Ascending aorta (tissue), 2 donors: Measurements from ENCODE around the gene WDR38. TPM values are rescaled to one million over a fixed set of nuclear protein-coding genes. Genes with fewer than 3 reads are reported as not detected.

Source experiments
- DNase-seq, 2 donors: peaks; one replicate each; pipeline ENCODE4 v3.0.0-alpha.2; 2019; ENCODE audit warnings: low spot score in 2 of 2
- H3K27ac ChIP-seq, 2 donors: fragments of 200-600 bp; sonication (generic); one replicate each; pipeline ENCODE4 v1.5.1; 2016 to 2017; ENCODE audit warnings: mild to moderate bottlenecking in 1 of 2
- H3K27me3 ChIP-seq: fragments of 200-600 bp; sonication (generic); one replicate; pipeline ENCODE4 v1.5.1; 2017
- H3K36me3 ChIP-seq, 2 donors: fragments of 200-600 bp; sonication (generic); one replicate each; pipeline ENCODE4 v1.5.1; 2016
- H3K4me1 ChIP-seq, 2 donors: fragments of 200-600 bp; sonication (generic); one replicate each; pipeline ENCODE4 v1.5.1; 2016 to 2017; ENCODE audit warnings: mild to moderate bottlenecking in 1 of 2
- H3K4me3 ChIP-seq, 2 donors: fragments of 200-600 bp; sonication (generic); one replicate each; pipeline ENCODE4 v1.5.1; 2016 to 2017; ENCODE audit warnings: mild to moderate bottlenecking in 1 of 2
- H3K9me3 ChIP-seq, 2 donors: fragments of 200-600 bp; sonication (generic); one replicate each; pipeline ENCODE4 v1.5.1; 2016
- intact Hi-C: fragments of 100-400 bp; cut with DNase I; formaldehyde crosslinking; loops from one replicate; pipeline ENCODE4 v1.15.1; 2023
- total RNA-seq: library from RNA; depleted of rRNA; stranded (reverse); fragments of >200 nt; gene quantifications from one replicate; pipeline ENCODE4 v1.1.0, GENCODE V29; 2016
- TF ChIP-seq, protein P1 (sequence below), 3 experiments: fragments of 200-600 bp in 2 of 3; fragments of 450-650 bp in 1 of 3; sonication (generic) in 2 of 3; IDR thresholded peaks; one replicate each; pipeline ENCODE4 v1.5.1; 2016 to 2019; ENCODE audit warnings: antibody characterized with exemption in 3 of 3, mild to moderate bottlenecking in 1 of 3, moderate library complexity in 1 of 3

Gene WDR38
- total RNA-seq, 1 donor from 2014 or later, result not detected

DNA sequence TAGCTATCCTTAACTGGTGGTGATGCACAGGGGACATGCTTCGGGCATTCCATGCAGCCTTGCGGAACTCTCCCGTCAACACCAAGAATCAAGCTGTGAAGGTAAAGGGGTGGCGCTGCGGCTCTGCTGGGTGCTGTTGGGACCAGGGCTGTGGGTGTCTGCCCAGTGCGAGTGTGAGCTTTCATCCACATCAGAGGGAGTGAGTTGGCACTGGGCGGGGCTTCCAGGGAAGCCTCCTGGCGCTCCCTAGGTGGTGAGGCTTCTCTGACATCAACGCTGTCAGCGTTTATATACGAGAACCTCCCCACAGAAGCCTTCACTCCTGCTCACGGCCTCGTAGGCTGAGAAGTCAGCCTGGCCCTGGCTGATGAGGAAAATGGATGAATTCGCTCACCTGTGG lies 20.4 kb downstream of the WDR38 start:
- no peak for DNase-seq
- Histone ChIP-seq H3K36me3 (peaks cover 43 to 53% of the 10 kb centered on the region in 2 donors), H3K4me1 (peaks cover 8 to 28% of the 10 kb centered on the region in 2 donors), H3K9me3 (no peaks in the 10 kb centered on the region), H3K27me3 (no peaks in the 10 kb centered on the region), H3K4me3 (no peak overlapping the region), H3K27ac (no peak overlapping the region)
- intact Hi-C loops, result no loop called here
- TF ChIP-seq, protein P1, sequence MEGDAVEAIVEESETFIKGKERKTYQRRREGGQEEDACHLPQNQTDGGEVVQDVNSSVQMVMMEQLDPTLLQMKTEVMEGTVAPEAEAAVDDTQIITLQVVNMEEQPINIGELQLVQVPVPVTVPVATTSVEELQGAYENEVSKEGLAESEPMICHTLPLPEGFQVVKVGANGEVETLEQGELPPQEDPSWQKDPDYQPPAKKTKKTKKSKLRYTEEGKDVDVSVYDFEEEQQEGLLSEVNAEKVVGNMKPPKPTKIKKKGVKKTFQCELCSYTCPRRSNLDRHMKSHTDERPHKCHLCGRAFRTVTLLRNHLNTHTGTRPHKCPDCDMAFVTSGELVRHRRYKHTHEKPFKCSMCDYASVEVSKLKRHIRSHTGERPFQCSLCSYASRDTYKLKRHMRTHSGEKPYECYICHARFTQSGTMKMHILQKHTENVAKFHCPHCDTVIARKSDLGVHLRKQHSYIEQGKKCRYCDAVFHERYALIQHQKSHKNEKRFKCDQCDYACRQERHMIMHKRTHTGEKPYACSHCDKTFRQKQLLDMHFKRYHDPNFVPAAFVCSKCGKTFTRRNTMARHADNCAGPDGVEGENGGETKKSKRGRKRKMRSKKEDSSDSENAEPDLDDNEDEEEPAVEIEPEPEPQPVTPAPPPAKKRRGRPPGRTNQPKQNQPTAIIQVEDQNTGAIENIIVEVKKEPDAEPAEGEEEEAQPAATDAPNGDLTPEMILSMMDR (IDR thresholded peaks at IDR 0.05), result no peak

DNA sequence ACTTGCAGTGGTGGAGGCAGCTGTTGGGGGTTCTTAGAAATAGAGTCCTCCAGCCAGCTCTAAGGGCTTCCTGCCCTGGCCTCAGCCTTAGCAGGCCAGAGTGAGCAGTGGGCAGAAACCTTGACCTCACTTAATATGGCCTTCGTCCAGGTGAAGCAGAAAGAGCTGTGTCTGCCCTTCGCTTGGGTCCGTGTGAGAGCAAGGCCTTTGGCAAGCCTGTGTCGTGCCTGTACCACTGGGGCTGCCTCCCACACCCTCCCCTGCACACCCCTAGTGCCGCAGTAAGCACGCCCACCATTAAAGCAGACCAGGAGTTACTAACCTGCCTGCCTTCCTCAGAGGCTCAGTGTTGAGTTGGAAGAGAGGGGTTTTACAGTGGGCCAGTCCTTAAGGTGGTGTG lies 22.2 kb downstream of the WDR38 start:
- H3K27ac ChIP-seq, result no peak overlapping the region
- no peaks in the 10 kb centered on the region for H3K27me3 ChIP-seq
- TF ChIP-seq, protein P1 (IDR thresholded peaks at IDR 0.05), result no peak
- no peaks in the 10 kb centered on the region for H3K9me3 ChIP-seq
- intact Hi-C loops, result no loop called here
- no peak for DNase-seq
- H3K4me1 ChIP-seq, result peaks cover 2 to 20% of the 10 kb centered on the region in 2 donors
- H3K4me3 ChIP-seq, result no peak overlapping the region
- H3K36me3 ChIP-seq, result peaks cover 61 to 71% of the 10 kb centered on the region in 2 donors

DNA sequence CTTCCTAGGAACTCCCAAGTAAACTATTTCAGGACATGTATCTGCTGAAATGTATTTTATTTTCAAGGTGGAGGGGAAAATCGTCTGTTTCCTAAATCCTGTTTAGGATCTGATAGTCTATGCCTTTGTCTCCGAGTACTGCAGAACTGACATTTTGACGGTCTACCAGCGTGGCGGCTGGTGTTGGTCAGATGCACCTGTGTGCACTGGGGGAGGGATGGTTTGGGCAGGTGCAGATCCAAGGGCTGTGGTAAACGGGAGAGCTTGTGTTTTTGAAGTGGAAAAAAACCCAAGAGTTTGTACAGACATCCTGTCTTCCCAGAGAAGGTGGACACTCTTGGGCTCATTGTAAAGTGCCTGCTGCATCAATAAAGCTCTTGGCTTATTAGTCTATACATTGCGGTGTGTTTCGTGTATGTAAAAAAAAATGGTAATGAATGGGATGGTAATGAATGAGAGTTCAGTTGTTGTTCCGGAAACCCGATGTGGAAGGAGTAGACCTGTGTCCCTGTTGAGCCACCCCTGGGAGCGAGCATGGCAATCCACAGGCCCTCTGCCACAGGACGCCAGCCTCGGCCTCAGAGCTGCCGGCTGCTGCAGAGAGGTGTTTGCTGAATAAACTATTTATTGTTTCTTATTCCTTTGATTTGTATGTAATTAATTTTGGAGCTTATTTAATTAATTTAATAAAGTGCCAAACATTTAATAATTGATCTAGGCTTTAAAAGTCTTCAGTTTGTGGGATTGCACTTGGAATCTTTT lies 23.9 kb downstream of the WDR38 start:
- intact Hi-C loops, result no loop called here
- no peak overlapping the region for H3K27ac ChIP-seq
- no peak overlapping the region for H3K4me3 ChIP-seq
- no peaks in the 10 kb centered on the region for H3K27me3 ChIP-seq
- TF ChIP-seq, protein P1 (IDR thresholded peaks at IDR 0.05), result no peak
- no peak for DNase-seq
- peaks cover 76 to 88% of the 10 kb centered on the region in 2 donors for H3K36me3 ChIP-seq
- H3K4me1 ChIP-seq, result peaks cover 0 to 12% of the 10 kb centered on the region in 2 donors
- H3K9me3 ChIP-seq, result no peaks in the 10 kb centered on the region

DNA sequence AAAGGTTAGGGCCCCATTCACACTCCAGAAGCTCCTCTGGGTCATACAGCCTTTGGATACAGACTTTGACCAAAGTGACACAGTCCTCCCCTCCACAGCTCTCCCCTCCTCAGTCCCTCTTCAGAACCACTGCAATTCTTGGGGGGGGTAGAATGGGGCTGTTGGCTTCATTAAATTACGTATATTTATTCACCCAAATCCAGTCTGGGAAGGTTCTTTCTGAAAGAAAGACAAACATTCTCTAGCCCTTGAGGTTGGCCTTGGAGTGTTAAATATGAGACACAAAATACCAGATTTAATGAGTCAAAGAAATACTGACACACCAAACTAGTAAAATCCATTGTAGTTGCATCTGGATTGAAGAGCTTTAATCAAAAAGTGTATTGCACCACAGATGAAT lies 24.8 kb downstream of the WDR38 start:
- no peaks in the 10 kb centered on the region for H3K9me3 ChIP-seq
- TF ChIP-seq, protein P1 (IDR thresholded peaks at IDR 0.05), result no peak
- H3K27me3 ChIP-seq, result no peaks in the 10 kb centered on the region
- no peak overlapping the region for H3K4me3 ChIP-seq
- H3K27ac ChIP-seq, result no peak overlapping the region
- intact Hi-C loops, result no loop called here
- H3K36me3 ChIP-seq, result peaks cover 78 to 96% of the 10 kb centered on the region in 2 donors
- H3K4me1 ChIP-seq, result peaks cover 0 to 5% of the 10 kb centered on the region in 2 donors
- DNase-seq, result no peak

DNA sequence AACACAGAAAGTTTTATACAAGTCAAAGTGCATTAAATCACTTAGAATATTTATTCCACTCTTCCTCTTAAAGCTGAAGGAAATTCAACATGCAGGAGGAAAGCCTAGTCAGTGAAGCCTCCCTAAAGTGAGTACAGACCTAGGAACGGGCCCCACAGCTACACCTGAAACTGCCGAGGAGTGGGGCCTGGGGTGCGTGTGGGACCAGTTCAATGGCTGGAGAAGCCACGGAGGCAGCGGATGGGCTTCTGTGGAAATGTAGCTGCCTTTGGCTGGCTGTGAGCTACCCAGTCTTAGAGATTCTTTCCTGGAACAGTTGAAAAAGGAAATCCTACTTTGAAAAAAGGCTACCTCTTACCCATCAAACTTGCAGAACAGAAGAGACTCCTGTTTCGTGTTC lies 25.3 kb downstream of the WDR38 start:
- Histone ChIP-seq H3K27ac (no peak overlapping the region), H3K27me3 (no peaks in the 10 kb centered on the region), H3K4me1 (peaks cover 0 to under 1% of the 10 kb centered on the region in 2 donors), H3K4me3 (no peak overlapping the region), H3K36me3 (peaks cover 80 to 99% of the 10 kb centered on the region in 2 donors), H3K9me3 (no peaks in the 10 kb centered on the region)
- intact Hi-C loops, result no loop called here
- TF ChIP-seq, protein P1 (IDR thresholded peaks at IDR 0.05), result no peak
- no peak for DNase-seq
